ENCODE measurements around the gene KLHL17.
A peak's percentile ranks its signal among the peaks of the same experiment; 100 is the strongest.

The KLHL17 gene

DNA sequence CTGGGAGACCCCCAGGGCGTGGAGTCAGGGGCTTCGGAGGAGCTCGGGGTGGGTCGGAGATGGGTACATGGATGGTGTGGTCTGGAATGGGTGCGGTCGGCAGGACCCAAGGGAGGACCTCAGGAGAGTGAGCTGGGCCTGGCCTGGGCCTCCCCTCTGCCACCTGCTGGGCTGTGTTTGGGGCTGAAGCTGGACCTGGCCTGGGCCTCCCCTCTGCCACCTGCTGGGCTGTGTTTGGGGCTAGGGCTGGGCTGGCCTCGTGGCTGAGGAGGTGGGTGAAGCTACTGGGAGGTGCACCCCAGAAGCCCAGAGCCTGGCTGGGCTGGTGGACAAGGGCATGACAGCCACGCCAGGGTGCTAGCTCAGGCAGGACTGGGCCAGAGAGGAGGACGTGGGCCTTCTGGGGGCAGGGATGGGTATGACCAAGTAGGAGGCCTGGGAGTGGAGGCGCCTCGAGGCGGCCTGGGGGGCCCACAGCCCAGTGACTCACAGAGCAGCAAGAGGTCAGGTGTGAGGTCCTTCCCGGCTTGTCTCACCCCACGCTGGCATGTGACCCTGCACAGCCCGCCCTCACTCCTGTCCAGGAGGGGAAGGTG is 22.2 kb upstream of the KLHL17 start:
- no peak overlapping the region for H3K4me3 ChIP-seq (ENCODE audit: low read length in 2 of 2)
- peaks cover 50% of the 10 kb centered on the region for H3K4me1 ChIP-seq (ENCODE audit: control insufficient read depth, insufficient read depth, low read length)
- H3K36me3 ChIP-seq (ENCODE audit: control insufficient read depth in 2 of 2, insufficient read depth in 2 of 2, low read length in 2 of 2) = no peaks in the 10 kb centered on the region
- H3K27me3 ChIP-seq (ENCODE audit: control insufficient read depth in 1 of 2, insufficient read depth in 2 of 2, low read length in 2 of 2) = peaks cover 30 to 75% of the 10 kb centered on the region in 2 donors
- H3K27ac ChIP-seq (ENCODE audit: low read length) = no peak overlapping the region
- H3K9me3 ChIP-seq (ENCODE audit: control insufficient read depth in 2 of 2, low read length in 2 of 2) = no peaks in the 10 kb centered on the region
- no peak overlapping the region for H3K9ac ChIP-seq (ENCODE audit: low read length in 2 of 2)

GRCh38 chr1:938711-939489 is 21.5 kb upstream of the KLHL17 start:
- H3K9me3 ChIP-seq (ENCODE audit: control insufficient read depth in 2 of 2, low read length in 2 of 2) = no peaks in the 10 kb centered on the region
- peaks cover 30 to 73% of the 10 kb centered on the region in 2 donors for H3K27me3 ChIP-seq (ENCODE audit: control insufficient read depth in 1 of 2, insufficient read depth in 2 of 2, low read length in 2 of 2)
- peaks cover 56% of the 10 kb centered on the region for H3K4me1 ChIP-seq (ENCODE audit: control insufficient read depth, insufficient read depth, low read length)
- no peaks in the 10 kb centered on the region for H3K36me3 ChIP-seq (ENCODE audit: control insufficient read depth in 2 of 2, insufficient read depth in 2 of 2, low read length in 2 of 2)
- no peak overlapping the region for H3K27ac ChIP-seq (ENCODE audit: low read length)
- no peak overlapping the region for H3K9ac ChIP-seq (ENCODE audit: low read length in 2 of 2)
- no peak overlapping the region for H3K4me3 ChIP-seq (ENCODE audit: low read length in 2 of 2)

- Histone ChIP-seq H3K4me3 (ENCODE audit: low read length in 2 of 2) (peak overlapping the region; percentile 25 to 65), H3K9me3 (ENCODE audit: control insufficient read depth in 2 of 2, low read length in 2 of 2) (no peaks in the 10 kb centered on the region), H3K4me1 (ENCODE audit: control insufficient read depth, insufficient read depth, low read length) (peaks cover 56% of the 10 kb centered on the region), H3K27ac (ENCODE audit: low read length) (no peak overlapping the region), H3K27me3 (ENCODE audit: control insufficient read depth in 1 of 2, insufficient read depth in 2 of 2, low read length in 2 of 2) (peaks cover 30 to 73% of the 10 kb centered on the region in 2 donors), H3K9ac (ENCODE audit: low read length in 2 of 2) (no peak overlapping the region), H3K36me3 (ENCODE audit: control insufficient read depth in 2 of 2, insufficient read depth in 2 of 2, low read length in 2 of 2) (no peaks in the 10 kb centered on the region)
Observed at GRCh38 chr1:939511-940106, 20.8 kb upstream of the KLHL17 start.

- Histone ChIP-seq H3K9me3 (ENCODE audit: control insufficient read depth in 2 of 2, low read length in 2 of 2) (no peaks in the 10 kb centered on the region), H3K9ac (ENCODE audit: low read length in 2 of 2) (no peak overlapping the region), H3K4me1 (ENCODE audit: control insufficient read depth, insufficient read depth, low read length) (peaks cover 53% of the 10 kb centered on the region), H3K27ac (ENCODE audit: low read length) (peak overlapping the region; percentile 37), H3K4me3 (ENCODE audit: low read length in 2 of 2) (peak overlapping the region; percentile 31 to 65), H3K36me3 (ENCODE audit: control insufficient read depth in 2 of 2, insufficient read depth in 2 of 2, low read length in 2 of 2) (no peaks in the 10 kb centered on the region), H3K27me3 (ENCODE audit: control insufficient read depth in 1 of 2, insufficient read depth in 2 of 2, low read length in 2 of 2) (peaks cover 26 to 68% of the 10 kb centered on the region in 2 donors)
Observed at GRCh38 chr1:940107-941014, 20.0 kb upstream of the KLHL17 start.

- Histone ChIP-seq H3K4me1 (ENCODE audit: control insufficient read depth, insufficient read depth, low read length) (peaks cover 47% of the 10 kb centered on the region), H3K9me3 (ENCODE audit: control insufficient read depth in 2 of 2, low read length in 2 of 2) (no peaks in the 10 kb centered on the region), H3K9ac (ENCODE audit: low read length in 2 of 2) (no peak overlapping the region), H3K27me3 (ENCODE audit: control insufficient read depth in 1 of 2, insufficient read depth in 2 of 2, low read length in 2 of 2) (peaks cover 23 to 62% of the 10 kb centered on the region in 2 donors), H3K27ac (ENCODE audit: low read length) (peak overlapping the region; percentile 37), H3K36me3 (ENCODE audit: control insufficient read depth in 2 of 2, insufficient read depth in 2 of 2, low read length in 2 of 2) (peaks cover 0 to 2% of the 10 kb centered on the region in 2 donors), H3K4me3 (ENCODE audit: low read length in 2 of 2) (peak overlapping the region in 1 of 2 donors; percentile 65)
Observed at GRCh38 chr1:941015-941587, 19.3 kb upstream of the KLHL17 start.

GRCh38 chr1:941588-942383 is 18.6 kb upstream of the KLHL17 start:
- Histone ChIP-seq H3K4me3 (ENCODE audit: low read length in 2 of 2) (peak overlapping the region in 1 of 2 donors; percentile 52), H3K9ac (ENCODE audit: low read length in 2 of 2) (no peak overlapping the region), H3K36me3 (ENCODE audit: control insufficient read depth in 2 of 2, insufficient read depth in 2 of 2, low read length in 2 of 2) (peaks cover 0 to 5% of the 10 kb centered on the region in 2 donors), H3K9me3 (ENCODE audit: control insufficient read depth in 2 of 2, low read length in 2 of 2) (no peaks in the 10 kb centered on the region), H3K27me3 (ENCODE audit: control insufficient read depth in 1 of 2, insufficient read depth in 2 of 2, low read length in 2 of 2) (peaks cover 23 to 56% of the 10 kb centered on the region in 2 donors), H3K4me1 (ENCODE audit: control insufficient read depth, insufficient read depth, low read length) (peaks cover 47% of the 10 kb centered on the region), H3K27ac (ENCODE audit: low read length) (no peak overlapping the region)

GRCh38 chr1:942411-942821 is 18.0 kb upstream of the KLHL17 start:
- peaks cover 6 to 7% of the 10 kb centered on the region in 2 donors for H3K36me3 ChIP-seq (ENCODE audit: control insufficient read depth in 2 of 2, insufficient read depth in 2 of 2, low read length in 2 of 2)
- H3K4me1 ChIP-seq (ENCODE audit: control insufficient read depth, insufficient read depth, low read length) = peaks cover 47% of the 10 kb centered on the region
- no peak overlapping the region for H3K9ac ChIP-seq (ENCODE audit: low read length in 2 of 2)
- no peaks in the 10 kb centered on the region for H3K9me3 ChIP-seq (ENCODE audit: control insufficient read depth in 2 of 2, low read length in 2 of 2)
- peak overlapping the region; percentile 11 for H3K27ac ChIP-seq (ENCODE audit: low read length)
- H3K4me3 ChIP-seq (ENCODE audit: low read length in 2 of 2) = peak overlapping the region in 1 of 2 donors; percentile 29
- peaks cover 23 to 52% of the 10 kb centered on the region in 2 donors for H3K27me3 ChIP-seq (ENCODE audit: control insufficient read depth in 1 of 2, insufficient read depth in 2 of 2, low read length in 2 of 2)

DNA sequence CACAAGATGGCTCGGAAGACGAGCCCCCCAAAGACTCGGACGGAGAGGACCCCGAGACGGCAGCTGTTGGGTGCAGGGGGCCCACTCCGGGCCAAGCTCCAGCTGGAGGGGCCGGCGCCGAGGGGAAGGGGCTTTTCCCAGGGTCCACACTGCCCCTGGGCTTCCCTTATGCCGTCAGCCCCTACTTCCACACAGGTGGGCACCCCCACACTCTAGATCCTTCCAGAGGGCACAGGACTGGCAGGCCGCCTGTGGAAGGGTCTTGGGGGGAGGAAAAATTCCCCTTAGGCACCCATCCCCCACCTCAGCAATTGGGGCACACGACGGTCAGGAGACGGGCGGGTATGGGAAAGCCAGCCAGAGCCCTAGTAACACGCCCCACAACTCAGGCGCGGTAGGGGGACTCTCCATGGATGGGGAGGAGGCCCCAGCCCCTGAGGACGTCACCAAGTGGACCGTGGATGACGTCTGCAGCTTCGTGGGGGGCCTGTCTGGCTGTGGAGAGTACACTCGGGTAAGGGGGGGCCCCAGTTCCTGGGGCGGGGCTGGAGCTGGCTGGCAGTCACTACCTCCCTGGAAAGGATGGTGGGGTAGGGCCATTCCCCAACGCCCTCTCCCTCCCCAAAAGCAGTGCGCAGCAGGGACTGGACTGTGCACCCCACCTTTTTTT is 17.4 kb upstream of the KLHL17 start:
- Histone ChIP-seq H3K4me1 (ENCODE audit: control insufficient read depth, insufficient read depth, low read length) (peaks cover 47% of the 10 kb centered on the region), H3K36me3 (ENCODE audit: control insufficient read depth in 2 of 2, insufficient read depth in 2 of 2, low read length in 2 of 2) (peaks cover 9 to 12% of the 10 kb centered on the region in 2 donors), H3K4me3 (ENCODE audit: low read length in 2 of 2) (peak overlapping the region in 1 of 2 donors; percentile 40), H3K9me3 (ENCODE audit: control insufficient read depth in 2 of 2, low read length in 2 of 2) (no peaks in the 10 kb centered on the region), H3K27ac (ENCODE audit: low read length) (peak overlapping the region; percentile 11), H3K9ac (ENCODE audit: low read length in 2 of 2) (no peak overlapping the region), H3K27me3 (ENCODE audit: control insufficient read depth in 1 of 2, insufficient read depth in 2 of 2, low read length in 2 of 2) (peaks cover 20 to 51% of the 10 kb centered on the region in 2 donors)
